Lower lobe of right lung (tissue), 2 donors: Measurements from ENCODE around the gene TP63. TPM values are rescaled to one million over a fixed set of nuclear protein-coding genes. Genes with fewer than 3 reads are reported as not detected.

Experiments used
- ATAC-seq, 2 donors: fragments of 200-7000 bp; cut with Tn5 transposase; one replicate each; pipeline ENCODE4 v1.9.1; 2020 to 2022; ENCODE audit warnings: mild to moderate bottlenecking in 2 of 2, moderate library complexity in 2 of 2
- DNase-seq: peaks from one replicate; pipeline ENCODE4 v3.0.0-alpha.2; 2020
- H3K27ac ChIP-seq: fragments of 200-600 bp; one replicate; pipeline ENCODE4 v1.8.0; 2022
- H3K27me3 ChIP-seq: fragments of 200-600 bp; one replicate; pipeline ENCODE4 v1.8.0; 2022; ENCODE audit warnings: low read depth
- H3K36me3 ChIP-seq: fragments of 200-600 bp; one replicate; pipeline ENCODE4 v1.8.0; 2022; ENCODE audit warnings: mild to moderate bottlenecking
- H3K4me1 ChIP-seq: fragments of 200-600 bp; one replicate; pipeline ENCODE4 v1.8.0; 2022
- H3K4me3 ChIP-seq: fragments of 200-600 bp; one replicate; pipeline ENCODE4 v1.8.0; 2022; ENCODE audit warnings: mild to moderate bottlenecking
- H3K9me3 ChIP-seq: fragments of 200-600 bp; one replicate; pipeline ENCODE4 v1.8.0; 2022
- intact Hi-C: fragments of 100-400 bp; cut with DNase I; formaldehyde crosslinking; loops from one replicate; pipeline ENCODE4 v1.11.0; 2022
- total RNA-seq: library from RNA; stranded (reverse); fragmentation: NEBNext Ultra II Directional; extraction: Animal tissue kit (Norgen Biotek cat#: 25700); gene quantifications from one replicate; pipeline ENCODE4 v1.2.1, GENCODE V29; 2021
- TF ChIP-seq, protein P1 (sequence below): fragments of 200-600 bp; IDR thresholded peaks from one replicate; pipeline ENCODE4 v1.8.0; 2022; ENCODE audit warnings: antibody characterized with exemption, mild to moderate bottlenecking
- donor health status: DM: no; HTN: yes; CAD: no; lungs with severe emphysema.

The TP63 gene
- total RNA-seq, 1 donor from 2014 or later, result 2.1 TPM

DNA sequence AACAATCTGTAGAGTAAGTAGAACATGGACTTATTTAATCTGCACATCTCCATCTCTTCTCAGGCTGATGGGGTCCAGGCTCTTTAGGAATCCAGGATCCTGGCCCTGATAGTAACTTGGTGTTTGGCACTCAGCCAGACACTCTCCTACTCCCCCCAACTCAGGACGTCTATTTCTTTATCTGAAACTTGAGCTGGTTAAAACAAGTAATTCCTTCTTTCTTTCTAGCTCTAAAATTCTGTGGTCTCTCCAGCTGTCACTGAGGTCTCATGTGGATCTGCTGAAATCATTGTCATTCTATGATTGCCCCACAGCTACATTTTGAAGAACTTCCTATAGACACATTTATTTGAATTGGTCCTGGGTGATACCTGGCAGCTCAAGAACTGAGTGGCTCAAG lies 59.0 kb downstream of the TP63 start:
- no peak overlapping the region for H3K4me3 ChIP-seq
- no peaks in the 10 kb centered on the region for H3K36me3 ChIP-seq
- DNase-seq, result no peak
- no peaks in the 10 kb centered on the region for H3K27me3 ChIP-seq
- ATAC-seq, result no peak
- intact Hi-C loops, result no loop called here
- no peak overlapping the region for H3K27ac ChIP-seq
- H3K4me1 ChIP-seq, result no peaks in the 10 kb centered on the region
- H3K9me3 ChIP-seq, result no peaks in the 10 kb centered on the region
- TF ChIP-seq, protein P1, sequence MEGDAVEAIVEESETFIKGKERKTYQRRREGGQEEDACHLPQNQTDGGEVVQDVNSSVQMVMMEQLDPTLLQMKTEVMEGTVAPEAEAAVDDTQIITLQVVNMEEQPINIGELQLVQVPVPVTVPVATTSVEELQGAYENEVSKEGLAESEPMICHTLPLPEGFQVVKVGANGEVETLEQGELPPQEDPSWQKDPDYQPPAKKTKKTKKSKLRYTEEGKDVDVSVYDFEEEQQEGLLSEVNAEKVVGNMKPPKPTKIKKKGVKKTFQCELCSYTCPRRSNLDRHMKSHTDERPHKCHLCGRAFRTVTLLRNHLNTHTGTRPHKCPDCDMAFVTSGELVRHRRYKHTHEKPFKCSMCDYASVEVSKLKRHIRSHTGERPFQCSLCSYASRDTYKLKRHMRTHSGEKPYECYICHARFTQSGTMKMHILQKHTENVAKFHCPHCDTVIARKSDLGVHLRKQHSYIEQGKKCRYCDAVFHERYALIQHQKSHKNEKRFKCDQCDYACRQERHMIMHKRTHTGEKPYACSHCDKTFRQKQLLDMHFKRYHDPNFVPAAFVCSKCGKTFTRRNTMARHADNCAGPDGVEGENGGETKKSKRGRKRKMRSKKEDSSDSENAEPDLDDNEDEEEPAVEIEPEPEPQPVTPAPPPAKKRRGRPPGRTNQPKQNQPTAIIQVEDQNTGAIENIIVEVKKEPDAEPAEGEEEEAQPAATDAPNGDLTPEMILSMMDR, result no peak

DNA sequence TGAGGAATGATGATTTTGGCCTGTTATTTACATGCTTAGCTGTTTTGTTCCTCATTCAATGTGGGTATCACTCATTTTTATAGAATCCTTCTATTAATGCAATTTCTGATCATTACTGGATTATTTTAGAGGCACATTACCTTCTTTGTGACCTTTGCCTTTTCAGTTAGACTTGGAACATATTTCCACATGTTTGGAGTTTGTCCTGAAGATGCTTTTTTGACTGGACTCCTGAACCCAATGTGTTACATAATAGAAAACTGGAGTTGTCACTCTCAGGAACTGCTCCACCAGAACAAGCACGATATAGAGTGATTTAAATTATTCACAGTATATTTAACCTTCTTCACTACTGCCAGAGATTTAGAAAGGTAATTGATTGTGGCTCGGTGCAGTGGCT lies 59.5 kb downstream of the TP63 start:
- no peak for DNase-seq
- no peaks in the 10 kb centered on the region for H3K9me3 ChIP-seq
- H3K27me3 ChIP-seq, result no peaks in the 10 kb centered on the region
- no peak overlapping the region for H3K27ac ChIP-seq
- no peaks in the 10 kb centered on the region for H3K36me3 ChIP-seq
- intact Hi-C loops, result no loop called here
- TF ChIP-seq, protein P1, result no peak
- ATAC-seq, result no peak
- no peak overlapping the region for H3K4me3 ChIP-seq
- H3K4me1 ChIP-seq, result no peaks in the 10 kb centered on the region

DNA sequence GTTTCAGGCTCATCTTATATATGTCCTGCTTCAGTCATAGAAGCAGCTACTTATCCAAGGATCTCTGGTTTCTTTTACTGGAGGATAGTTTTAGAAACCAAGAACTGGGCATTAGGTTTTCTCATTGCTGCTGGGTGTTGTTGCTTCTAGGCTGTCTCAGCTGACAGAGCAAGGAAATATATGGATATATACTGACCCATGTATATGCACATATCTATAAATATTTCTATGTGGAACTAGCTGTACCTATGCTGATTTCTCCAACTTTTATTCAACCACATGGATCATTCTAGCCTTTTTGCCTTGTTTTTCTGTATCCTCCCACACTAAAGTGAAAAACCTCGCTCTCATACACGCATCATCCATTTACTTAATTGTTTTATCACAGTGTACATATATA lies 64.2 kb downstream of the TP63 start:
- TF ChIP-seq, protein P1, result no peak
- intact Hi-C loops, result no loop called here

DNA sequence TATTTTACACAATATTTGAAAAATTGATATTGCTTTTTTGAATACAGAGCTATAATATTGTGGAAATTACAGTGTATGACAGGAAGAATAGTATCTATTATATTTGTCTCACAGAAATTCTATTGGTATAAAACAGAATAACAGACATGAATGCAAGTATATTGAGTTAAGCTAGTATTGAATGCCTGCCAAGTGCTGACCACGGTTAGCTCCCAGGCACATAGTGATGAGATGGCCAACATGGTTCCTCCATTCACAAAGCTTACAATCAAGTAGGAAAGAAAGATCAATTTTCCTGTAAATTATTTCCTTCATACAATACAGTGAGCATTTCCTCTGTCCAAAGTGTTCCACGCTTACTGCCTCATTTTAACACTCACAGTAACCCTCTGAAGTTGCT lies 67.6 kb downstream of the TP63 start:
- Histone ChIP-seq H3K9me3 (no peaks in the 10 kb centered on the region), H3K4me1 (no peaks in the 10 kb centered on the region), H3K27ac (no peak overlapping the region), H3K4me3 (no peak overlapping the region), H3K36me3 (no peaks in the 10 kb centered on the region), H3K27me3 (no peaks in the 10 kb centered on the region)
- ATAC-seq, result no peak
- TF ChIP-seq, protein P1, result no peak
- no peak for DNase-seq
- intact Hi-C loops, result no loop called here

More for the DNA sequence above, 64.2 kb downstream of the TP63 start:
- no peaks in the 10 kb centered on the region for H3K4me1 ChIP-seq
- ATAC-seq, result no peak
- H3K27ac ChIP-seq, result no peak overlapping the region
- H3K27me3 ChIP-seq, result no peaks in the 10 kb centered on the region
- no peak overlapping the region for H3K4me3 ChIP-seq
- no peak for DNase-seq
- no peaks in the 10 kb centered on the region for H3K9me3 ChIP-seq
- H3K36me3 ChIP-seq, result no peaks in the 10 kb centered on the region

DNA sequence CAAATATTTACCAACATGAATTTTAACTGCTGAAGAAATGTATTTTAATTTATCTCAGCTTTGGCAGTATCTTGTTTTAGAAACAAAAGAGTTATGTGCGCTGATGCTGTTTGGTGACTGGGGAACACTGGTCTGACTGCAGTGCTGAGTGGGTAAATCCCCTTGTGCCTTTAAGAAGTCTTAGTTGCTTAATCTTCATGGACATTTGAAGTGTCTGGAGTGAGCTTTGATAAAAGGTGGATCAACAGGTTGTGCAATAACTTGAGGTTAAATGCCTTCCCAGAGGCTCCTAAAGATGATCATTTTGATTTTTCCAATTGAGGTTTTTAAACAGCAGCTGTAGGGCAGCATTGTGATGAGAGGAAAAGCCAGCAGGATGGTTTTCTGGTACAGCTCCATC lies 68.7 kb downstream of the TP63 start:
- no peaks in the 10 kb centered on the region for H3K4me1 ChIP-seq
- H3K4me3 ChIP-seq, result no peak overlapping the region
- no peaks in the 10 kb centered on the region for H3K27me3 ChIP-seq
- DNase-seq (no peak), ATAC-seq (peak; percentile 62 to 78)
- TF ChIP-seq, protein P1, result no peak
- no peaks in the 10 kb centered on the region for H3K36me3 ChIP-seq
- intact Hi-C loops, result no loop called here
- H3K9me3 ChIP-seq, result no peaks in the 10 kb centered on the region
- no peak overlapping the region for H3K27ac ChIP-seq
